Mesenteric fat pad (tissue), 1 donor: Measurements from ENCODE around the gene LDHA. TPM values are rescaled to one million over a fixed set of nuclear protein-coding genes. Genes with fewer than 3 reads are reported as not detected.
A peak's percentile ranks its signal among the peaks of the same experiment; 100 is the strongest.
"Not testable (repeated sequence)": the region's sequence is repeated elsewhere in the genome, so short reads cannot be mapped to it uniquely, and the experiment has no call there.

Experiments
- DNase-seq: peaks from one replicate; pipeline ENCODE4 v3.0.0-alpha.2; 2020; ENCODE audit warnings: low spot score
- total RNA-seq: library from RNA; stranded (reverse); fragmentation: NEBNext Ultra II Directional; extraction: Animal tissue kit (Norgen Biotek cat#: 25700); gene quantifications from one replicate; pipeline ENCODE4 v1.2.1, GENCODE V29; 2021
- donor health status: DM: yes; HTN: yes; CAD: no.

LDHA gene
- total RNA-seq, 1 donor from 2014 or later, result 957 TPM

DNA sequence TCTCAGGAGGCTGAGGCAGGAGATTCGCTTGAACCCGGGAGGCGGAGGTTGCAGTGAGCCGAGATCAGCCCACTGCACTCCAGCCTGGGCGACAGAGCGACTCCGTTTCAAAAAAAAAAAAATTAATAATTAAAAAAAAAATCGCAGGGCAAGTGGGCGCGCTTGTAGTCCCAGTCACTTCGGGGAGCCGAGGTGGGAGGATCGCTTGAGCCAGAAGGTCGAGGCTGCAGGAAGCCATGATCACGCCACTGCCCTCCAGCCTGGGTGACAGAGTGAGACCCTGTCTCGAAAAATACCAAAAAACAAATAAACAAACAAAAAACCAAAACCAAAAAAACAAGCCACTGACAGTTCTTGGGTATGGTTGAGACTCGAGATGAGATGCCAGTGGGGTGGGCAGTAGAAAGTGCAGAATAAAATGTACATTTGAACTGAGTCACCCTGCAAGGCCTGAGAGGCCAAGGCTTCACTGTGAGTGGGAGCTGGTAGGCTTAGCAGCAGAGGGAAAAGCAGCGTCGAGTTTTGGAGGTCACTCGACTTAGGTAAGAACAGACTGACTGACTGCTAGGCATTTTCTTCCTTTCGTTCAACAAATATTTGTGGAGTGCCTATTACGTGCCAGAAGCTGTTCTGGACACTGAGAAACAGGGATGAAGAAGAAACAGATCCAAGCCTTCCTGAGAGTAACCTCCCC is 635 bp upstream of the LDHA start:
- peak; percentile 62 for DNase-seq

DNA sequence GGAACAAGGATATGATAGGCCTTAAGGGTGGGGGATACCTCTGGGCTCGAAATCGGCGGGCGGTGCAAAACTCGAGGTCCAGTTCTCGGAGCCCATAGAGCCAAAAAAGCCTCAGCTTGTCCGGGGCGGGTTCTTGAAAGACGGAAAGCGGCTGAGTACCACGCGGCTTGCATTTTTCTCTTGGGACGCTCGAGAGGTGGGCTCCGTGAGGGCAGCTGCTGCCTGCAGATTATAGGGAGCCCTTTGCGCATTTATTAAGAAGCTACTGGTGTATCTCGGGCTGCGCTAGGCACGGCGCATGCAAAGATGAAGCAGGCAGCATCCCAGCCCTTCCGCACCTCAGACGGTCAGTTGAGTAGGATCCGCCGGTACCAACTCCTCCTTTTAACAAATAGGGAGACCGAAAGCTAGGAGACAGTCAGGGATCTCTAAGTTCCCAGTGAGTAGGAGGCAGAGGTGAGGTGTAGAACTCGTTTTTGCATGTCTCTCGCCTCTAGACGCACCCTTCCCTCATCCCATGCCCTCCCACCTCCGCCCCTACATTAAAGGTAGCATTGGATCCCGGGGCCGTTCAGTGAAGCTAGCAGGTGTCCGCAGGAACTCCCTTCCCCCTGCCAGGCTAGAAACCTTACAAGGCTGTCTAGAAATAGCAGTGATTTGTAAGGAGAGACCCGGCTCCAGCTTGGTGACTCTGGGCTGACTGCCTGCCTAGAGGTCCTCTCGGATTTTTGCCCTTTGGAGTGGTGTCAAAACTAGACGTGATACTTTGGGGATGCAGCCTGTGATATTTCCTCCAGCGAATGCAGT is 768 bp downstream of the LDHA start:
- peak; percentile 67 for DNase-seq

DNA sequence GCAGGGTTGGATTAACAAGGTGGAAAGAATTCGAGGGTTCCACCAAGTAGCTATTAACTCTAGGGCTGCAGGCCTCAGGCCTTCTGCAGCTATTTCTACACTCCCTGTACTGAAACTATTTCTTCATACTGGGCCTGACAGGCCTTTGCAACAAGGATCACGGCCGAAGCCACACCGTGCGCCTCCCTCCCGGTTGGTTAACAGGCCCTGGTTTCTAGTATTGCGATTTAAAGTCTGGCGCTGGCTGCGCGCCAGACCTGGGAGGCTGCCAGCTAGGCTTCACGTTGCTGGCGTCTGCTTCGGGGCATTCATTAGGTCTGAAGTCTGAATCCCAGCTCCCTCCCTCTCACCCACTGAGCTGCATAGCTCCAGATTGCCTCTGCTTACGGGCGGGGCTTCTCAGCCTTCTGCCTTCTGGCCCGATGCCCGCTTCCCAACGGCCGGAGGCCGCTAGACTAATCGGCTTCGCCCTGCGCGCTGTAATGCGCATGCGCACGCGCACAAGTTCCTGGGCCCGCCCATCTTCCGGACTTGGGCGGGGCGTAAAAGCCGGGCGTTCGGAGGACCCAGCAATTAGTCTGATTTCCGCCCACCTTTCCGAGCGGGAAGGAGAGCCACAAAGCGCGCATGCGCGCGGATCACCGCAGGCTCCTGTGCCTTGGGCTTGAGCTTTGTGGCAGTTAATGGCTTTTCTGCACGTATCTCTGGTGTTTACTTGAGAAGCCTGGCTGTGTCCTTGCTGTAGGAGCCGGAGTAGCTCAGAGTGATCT is 1.6 kb downstream of the LDHA start:
- DNase-seq, result peak; percentile 99

DNA sequence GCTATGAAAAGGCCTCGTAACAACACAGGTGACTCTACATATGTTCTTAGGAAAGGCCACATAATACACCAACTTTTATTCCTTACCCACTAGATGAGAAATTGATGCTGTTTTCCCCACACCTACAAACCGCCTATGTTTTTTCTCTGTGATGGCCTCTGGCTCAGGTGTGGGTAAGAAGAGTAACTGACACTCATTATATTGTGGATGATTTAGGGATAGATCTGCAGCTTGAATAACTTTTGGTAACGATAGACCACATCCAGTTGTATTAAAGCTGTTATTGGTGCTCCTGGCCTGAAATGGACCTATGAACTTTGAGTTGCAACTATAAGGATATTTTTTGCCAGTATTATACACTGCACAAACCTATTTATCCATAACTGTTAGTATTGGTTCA is 3.6 kb downstream of the LDHA start:
- no peak for DNase-seq

DNA sequence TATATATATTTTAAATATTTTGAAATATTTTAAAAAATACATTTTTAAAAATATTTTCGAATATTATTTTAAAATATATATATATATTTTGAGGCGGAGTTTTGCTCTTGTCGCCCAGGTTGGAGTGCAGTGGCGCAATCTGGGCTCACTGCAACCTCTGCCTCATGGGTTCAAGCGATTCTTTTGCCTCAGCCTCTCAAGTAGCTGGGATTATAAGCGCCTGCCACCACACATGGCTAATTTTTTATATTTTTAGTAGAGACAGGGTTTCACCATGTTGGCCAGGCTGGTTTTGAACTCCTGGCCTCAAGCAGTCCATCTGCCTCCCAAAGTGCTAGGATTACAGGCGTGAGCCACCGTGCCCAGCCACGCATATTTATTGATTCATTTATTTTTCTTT is 6.7 kb downstream of the LDHA start:
- not testable (repeated sequence) for DNase-seq

DNA sequence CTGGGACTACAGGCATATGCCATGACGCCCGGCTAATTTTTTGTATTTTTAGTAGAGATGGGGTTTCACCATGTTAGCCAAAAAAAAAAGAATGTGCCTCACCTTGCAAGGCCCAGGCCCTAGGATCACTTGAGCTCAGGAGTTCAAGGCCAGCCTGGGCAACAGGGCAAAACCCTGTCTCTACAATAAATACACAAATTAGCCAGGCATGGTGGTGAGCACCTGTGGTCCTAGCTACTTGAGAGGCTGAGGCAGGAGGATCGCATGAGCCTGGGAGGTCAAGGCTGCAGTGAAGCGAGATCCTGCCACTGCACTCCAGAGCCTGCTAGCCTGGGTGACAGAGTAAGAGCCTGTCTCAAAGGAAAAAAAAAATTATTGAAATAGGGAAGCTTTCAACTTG is 9.7 kb downstream of the LDHA start:
- no peak for DNase-seq

DNA sequence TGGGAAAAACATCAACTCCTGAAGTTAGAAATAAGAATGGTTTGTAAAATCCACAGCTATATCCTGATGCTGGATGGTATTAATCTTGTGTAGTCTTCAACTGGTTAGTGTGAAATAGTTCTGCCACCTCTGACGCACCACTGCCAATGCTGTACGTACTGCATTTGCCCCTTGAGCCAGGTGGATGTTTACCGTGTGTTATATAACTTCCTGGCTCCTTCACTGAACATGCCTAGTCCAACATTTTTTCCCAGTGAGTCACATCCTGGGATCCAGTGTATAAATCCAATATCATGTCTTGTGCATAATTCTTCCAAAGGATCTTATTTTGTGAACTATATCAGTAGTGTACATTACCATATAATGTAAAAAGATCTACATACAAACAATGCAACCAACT is 13.0 kb downstream of the LDHA start:
- DNase-seq, result not testable (repeated sequence)

DNA sequence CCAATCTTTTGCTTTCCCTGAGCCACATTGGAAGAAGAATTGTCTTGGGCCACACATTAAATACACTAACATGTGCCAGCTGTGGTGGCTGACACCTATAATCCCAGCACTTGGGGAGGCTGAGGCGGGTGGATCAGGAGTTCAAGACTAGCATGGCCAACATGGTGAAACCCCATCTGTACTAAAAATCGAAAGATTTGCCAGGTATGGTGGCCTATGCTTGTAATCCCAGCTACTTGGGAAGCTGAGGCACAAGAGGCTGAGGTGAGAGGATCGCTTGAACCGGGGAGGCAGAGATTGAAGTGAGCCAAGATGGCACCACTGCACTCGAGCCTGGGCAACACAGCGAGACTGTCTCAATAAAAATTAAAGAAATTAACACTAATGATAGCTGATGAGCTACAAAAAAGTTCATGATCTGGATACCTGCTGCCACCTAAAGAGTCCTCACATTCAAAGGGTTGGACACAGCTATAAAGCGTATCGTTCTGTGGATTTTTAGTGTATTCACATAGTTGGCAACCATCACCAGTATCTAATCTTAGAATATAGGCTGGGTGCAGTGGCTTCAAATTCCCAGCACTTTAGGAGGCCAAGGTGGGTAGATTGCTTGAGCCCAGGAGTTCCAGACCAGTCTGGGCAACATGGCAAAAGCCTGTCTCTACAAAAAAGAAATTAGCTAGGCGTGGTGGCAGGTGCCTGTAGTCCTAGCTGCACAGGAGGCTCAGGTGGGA is 14.4 kb downstream of the LDHA start:
- no peak for DNase-seq

DNA sequence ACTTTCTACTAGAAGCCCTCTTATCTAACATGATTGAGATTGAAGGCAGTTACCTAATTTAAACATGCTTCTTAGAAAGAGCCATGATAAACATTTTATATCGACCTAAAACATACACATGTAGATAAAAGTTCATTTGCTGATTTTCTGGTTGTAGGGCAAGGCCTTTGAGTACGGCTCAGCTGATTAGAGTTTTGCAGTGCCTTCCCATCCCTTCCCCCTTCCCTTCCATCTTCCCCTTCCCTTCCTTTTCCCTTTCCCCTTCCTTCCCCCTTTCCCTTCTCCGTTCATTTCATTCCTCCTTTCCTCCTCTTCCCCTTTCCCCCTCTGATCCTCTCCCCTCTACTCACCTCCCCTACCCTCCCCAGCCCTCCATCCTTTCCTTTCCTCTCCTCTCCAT is 22.1 kb downstream of the LDHA start:
- no peak for DNase-seq

DNA sequence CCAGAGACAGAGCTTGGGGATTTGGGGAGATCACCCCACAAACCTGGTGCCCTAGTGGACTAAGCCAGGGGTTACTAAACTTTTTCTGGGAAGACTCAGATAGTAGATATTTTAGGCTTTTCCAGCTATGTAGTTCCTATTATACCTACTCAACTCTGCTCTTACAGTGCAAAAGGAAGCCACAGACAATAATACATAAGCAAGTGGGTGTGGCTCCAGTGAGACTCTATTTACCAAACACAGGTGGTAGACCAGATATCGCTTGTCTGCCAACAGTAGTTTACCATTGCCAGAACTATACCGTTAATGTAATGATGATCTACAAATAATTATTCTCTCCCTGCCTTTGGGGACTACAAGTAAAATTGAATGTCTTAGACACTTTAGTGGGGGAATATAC is 24.7 kb downstream of the LDHA start:
- no peak for DNase-seq

DNA sequence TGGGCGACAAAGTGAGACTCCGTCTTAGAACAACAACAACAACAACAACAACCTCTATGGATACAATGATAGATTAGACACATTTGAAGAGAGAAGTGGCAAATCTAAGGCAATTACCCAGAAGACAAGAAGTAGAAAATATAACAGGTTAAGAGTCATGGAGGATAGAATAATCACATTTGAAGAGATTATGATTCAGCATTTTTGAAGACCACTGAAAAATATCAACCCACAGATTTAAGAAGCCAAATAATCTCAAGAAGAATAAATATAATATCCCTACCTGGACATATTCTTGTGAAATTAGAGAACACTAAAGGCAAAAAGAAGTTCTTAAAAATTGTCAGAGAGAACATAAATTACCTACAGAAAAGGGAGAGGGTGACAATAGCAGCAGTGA is 25.7 kb downstream of the LDHA start:
- DNase-seq, result no peak

DNA sequence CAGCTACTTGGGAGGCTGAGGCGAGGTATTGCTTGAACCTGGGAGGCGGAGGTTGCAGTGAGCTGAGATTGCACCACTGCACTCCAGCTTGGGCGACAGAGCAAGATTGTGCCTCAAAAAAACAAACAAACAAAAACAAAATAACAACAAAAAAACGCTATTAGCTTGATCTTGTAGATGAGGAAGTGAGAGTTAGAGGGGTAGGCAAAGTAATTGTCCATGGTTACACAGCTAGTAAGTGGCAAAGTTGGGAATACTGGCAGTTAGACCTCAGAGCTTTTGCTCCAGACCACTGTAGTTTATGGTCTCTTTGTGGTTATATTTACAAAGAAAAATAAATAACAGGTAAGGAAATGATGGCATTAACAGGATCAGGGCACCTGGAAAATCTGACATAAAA is 32.9 kb downstream of the LDHA start:
- no peak for DNase-seq

DNA sequence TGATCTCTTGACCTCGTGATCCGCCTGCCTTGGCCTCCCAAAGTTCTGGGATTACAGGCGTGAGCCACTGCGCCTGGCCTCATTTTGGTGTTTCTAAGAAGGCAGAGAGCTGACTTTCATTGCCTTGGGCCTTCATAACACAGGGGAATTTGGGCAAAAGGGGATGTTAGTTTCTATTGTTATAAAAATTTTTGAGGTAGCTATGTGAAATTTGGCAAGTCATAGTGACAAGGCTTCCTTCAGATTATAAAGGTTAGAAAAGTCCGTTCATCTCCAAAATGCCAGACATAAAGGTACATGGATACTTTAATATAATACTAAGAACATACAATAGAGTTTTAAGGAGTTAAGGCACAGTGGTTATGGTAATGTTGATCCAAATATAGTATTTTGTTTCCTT is 35.0 kb downstream of the LDHA start:
- no peak for DNase-seq

DNA sequence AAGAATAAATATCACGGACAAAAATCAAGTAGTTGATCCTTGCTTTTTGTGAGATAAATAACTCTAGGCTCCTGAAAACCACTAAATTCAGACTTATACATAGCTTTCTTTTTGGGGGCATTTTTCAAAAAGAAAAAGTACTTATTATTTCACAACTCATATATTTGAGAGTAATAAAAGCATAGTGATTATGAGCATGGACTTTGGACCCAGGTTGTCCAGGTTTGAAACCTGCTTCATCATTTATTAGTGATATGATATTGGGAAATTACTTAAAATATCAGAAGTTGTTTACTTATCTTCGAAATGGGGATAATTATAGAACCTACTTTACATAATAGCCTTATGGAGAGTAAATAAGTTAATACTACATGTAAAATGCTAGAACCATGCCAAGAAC is 44.3 kb downstream of the LDHA start:
- DNase-seq, result no peak

DNA sequence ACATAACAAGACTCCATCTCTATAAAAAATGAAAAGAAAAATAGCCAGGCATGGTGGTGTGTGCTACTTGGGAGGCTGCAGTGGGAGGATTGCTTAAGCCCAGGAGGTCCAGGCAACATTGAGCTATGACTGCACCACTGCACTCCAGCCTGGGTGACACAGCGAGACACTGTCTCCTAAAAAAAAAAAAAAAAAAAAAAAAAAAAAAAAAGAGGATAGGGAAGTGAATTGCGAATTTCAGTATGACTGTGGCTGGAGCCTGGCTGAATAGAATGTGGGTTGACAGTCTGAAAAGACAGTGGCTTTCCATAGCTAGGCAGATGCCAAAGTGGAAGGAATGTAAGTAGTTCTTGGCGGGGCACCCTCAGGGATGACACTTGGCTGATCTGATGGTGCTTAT is 54.9 kb downstream of the LDHA start:
- no peak for DNase-seq

DNA sequence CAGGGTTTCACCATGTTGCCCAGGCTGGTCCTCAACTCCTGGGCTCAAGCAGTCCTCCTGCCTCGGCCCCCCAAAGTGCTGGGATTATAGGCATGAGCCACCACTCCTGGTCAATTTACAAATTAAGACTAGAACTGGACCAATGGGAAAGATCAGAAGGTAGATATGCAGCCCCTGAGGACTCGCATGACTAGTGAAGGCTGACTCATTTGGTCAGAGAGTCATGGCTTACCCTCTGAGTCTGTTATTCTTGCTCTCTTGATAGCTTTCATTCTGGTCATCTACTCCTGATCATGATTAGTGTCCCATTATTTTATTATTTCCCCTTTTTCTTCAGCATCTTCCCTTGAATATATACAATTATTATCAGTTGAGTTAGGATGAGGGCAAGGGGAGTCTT is 58.6 kb downstream of the LDHA start:
- DNase-seq, result no peak

DNA sequence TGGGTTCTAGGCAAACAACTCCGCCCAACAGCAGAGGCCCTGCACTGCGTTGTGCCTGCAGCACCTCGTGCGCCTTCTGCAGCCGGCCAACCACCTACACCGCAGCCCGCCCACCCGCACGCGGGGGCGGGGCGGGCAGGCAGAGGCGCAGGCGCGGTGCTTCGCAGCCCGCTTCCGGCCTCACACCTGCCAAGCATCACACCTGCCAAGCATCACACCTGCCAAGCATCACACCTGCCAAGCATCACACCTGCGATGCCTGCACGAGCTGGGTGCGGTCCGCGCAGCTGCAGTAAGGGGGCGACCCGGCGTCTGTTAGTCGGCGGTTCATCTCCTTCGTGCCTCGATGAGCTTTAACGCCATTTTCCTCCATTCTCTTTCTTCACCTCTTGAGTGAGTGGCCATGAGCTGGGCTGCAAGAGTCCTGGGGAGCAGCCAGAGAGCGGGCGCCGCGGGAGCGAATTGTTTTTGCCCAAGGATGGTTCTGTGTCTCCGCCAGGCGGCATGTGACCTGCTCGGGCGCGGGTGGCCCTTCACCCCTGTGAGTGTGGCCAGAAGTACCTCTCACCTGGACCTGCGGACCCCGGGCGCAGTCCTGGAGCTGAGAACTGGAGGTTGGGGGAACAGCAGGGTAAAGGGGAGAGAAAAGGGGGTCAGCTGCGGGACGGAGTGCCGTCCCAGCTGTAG is 61.5 kb downstream of the LDHA start, which contains the start of gene LDHAL6A:
Gene LDHAL6A (plus strand): TSS at position 171 of the 687 bp plus-strand sequence. CDS start 825 bp downstream, outside the sequence.
- DNase-seq, result no peak

DNA sequence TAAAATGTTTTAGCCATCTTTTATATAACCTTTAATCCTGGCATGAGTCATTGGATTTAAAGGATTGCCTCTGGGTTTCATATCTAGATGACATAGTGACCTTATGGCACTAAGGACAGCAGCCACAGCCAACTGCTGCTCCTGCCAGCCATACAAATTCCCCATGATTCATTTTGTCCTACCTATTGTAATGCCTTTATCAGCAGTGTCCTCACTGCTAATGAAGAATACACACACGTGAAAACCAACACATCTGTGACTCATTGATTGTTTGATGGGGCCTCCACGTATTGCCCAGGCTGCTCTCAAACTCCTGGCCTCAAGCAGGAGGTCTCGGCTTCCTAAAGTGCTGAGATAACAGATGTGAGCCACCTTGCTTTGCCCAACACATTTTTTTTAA is 63.1 kb downstream of the LDHA start:
- DNase-seq, result no peak
